HFF-Myc (cell line): ENCODE data around the gene HCST.
"Not testable (repeated sequence)": the region's sequence is repeated elsewhere in the genome, so short reads cannot be mapped to it uniquely, and the experiment has no call there.

ENCODE experiments used
- DNase-seq: peaks from one replicate; pipeline ENCODE4 v3.0.0-alpha.2; 2011; ENCODE audit warnings: low read depth; ENCODE audit errors: extremely low read depth
- H3K4me3 ChIP-seq: replicated peaks from 2 replicates; pipeline ENCODE4 v1.5.1; 2011; ENCODE audit warnings: low read depth, mild to moderate bottlenecking, control low read depth, low read length
- CTCF ChIP-seq: IDR thresholded peaks from 2 replicates; pipeline ENCODE4 v1.5.1; 2012; ENCODE audit warnings: mild to moderate bottlenecking, low read depth, low read length, control low read depth; ENCODE audit errors: missing control alignments

HCST gene

GRCh38 chr19:35869327-35870123 lies 32.8 kb upstream of the HCST start:
- DNase-seq = peak; percentile 35
- no peak for TF ChIP-seq CTCF
- 0 out of 2 replicates have a peak overlapping the region, but pooled peaks have one; percentile 4 for H3K4me3 ChIP-seq

DNA sequence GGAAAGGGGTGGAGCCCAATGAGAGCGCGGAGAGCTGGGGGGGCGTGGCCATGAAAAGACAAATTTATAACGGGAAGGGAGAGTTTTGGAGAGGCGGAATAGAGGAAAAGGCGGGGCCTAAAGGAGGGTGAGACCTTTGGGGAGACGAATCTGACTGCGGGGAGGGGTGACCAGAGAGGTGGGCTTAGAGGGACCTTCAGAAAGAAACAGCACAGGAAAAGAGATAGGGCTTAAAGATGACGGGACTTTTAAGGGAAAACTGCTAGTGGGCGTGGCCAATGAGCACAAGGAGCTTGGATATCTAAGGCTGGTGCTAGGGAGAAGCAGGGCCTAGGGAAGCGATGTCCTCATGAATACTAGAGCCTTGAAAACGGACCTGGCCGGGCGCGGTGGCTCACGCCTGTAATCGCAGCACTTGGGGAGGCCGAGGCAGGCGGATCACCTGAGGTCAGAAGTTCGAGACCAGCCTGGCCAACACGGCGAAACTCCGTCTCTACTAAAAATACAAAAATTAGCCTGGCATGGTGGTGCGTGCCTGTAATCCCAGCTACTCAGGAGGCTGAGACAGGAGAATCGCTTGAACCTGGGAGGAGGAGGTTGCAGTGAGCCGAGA lies 32.1 kb upstream of the HCST start:
- not testable (repeated sequence) for DNase-seq, H3K4me3 ChIP-seq

- TF ChIP-seq CTCF = no peak
- H3K4me3 ChIP-seq = no peak overlapping the region
- DNase-seq = no peak
Measured at GRCh38 chr19:35870798-35871197, 31.5 kb upstream of the HCST start.

DNA sequence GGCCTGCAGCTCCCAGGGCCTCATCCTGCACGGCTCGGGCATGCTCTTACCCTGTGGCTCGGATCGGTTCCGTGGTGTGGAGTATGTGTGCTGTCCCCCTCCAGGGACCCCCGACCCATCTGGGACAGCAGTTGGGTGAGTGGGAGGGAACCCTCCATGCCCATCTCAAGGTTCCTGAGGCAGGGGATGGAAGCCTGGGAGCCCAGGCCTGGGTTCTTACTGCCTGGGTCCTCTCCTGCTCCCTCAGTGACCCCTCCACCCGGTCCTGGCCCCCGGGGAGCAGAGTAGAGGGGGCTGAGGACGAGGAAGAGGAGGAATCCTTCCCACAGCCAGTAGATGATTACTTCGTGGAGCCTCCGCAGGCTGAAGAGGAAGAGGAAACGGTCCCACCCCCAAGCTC lies 30.7 kb upstream of the HCST start:
- DNase-seq = no peak
- H3K4me3 ChIP-seq = no peak overlapping the region
- TF ChIP-seq CTCF = no peak

- no peak for DNase-seq
- TF ChIP-seq CTCF = no peak
- H3K4me3 ChIP-seq = no peak overlapping the region
Measured at GRCh38 chr19:35872180-35872579, 30.1 kb upstream of the HCST start.

DNA sequence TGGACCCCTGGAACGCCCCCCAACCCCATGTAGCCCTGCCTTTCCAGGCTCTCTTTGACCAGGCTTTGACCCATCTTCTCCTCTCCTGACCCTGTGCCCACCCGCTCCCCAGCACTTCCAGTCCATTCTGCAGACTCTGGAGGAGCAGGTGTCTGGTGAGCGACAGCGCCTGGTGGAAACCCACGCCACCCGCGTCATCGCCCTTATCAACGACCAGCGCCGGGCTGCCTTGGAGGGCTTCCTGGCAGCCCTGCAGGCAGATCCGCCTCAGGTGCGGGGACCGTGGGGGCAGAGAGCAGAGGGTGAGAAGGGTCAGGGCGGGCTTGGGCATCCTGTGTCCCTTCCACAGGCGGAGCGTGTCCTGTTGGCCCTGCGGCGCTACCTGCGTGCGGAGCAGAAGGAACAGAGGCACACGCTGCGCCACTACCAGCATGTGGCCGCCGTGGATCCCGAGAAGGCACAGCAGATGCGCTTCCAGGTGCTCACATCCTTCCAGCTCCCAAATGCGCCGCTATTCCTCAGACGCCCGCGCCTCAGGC lies 27.9 kb upstream of the HCST start:
- no peak for DNase-seq
- H3K4me3 ChIP-seq = no peak overlapping the region
- TF ChIP-seq CTCF = no peak

GRCh38 chr19:35879068-35879467 lies 23.3 kb upstream of the HCST start:
- DNase-seq = no peak
- no peak overlapping the region for H3K4me3 ChIP-seq
- no peak for TF ChIP-seq CTCF
